ENCODE measurements around the gene TRIL. TPM values are rescaled to one million over a fixed set of nuclear protein-coding genes. Genes with fewer than 3 reads are reported as not detected.

Gene TRIL
- polyA plus RNA-seq, 1 donor from 2014 or later: 1.4 TPM

DNA sequence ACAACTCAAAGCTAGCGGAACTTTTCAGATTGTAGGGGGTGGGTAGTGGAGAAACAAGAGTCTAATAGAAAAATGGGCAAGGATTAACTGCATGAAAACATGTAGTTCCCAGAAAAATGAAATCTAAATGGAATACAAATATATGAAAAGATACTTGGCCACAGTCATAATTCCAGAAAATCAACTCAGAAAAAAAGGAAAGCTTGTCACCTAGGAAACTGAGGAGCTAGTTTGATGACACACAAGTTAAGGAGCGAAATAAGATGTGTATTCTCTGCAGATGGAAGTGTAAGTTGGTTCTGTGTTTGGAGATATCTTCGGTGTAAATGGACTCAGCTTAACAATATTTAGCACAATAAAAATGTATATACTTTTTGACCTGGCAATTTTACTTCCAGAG lies 52.7 kb downstream of the TRIL start:
- Histone ChIP-seq H3F3A (ENCODE audit: insufficient read depth, low read length, poor library complexity, severe bottlenecking) (no peaks in the 10 kb centered on the region), H3K4me2 (ENCODE audit: low read length) (no peak overlapping the region), H3K27ac (ENCODE audit: low read length) (no peak overlapping the region), H3K36me3 (ENCODE audit: insufficient read depth, low read length) (no peaks in the 10 kb centered on the region), H4K20me1 (ENCODE audit: insufficient read depth) (no peaks in the 10 kb centered on the region), H3K79me2 (replicated peaks; ENCODE audit: insufficient read depth, low read length) (no peaks in the 10 kb centered on the region), H2AFZ (ENCODE audit: low read depth, low read length) (no peak overlapping the region), H3K27me3 (ENCODE audit: insufficient read depth, low read depth, low read length) (no peaks in the 10 kb centered on the region), H3K9ac (ENCODE audit: low read length) (no peak overlapping the region), H3K9me3 (ENCODE audit: low read length) (no peaks in the 10 kb centered on the region), H3K4me3 (ENCODE audit: low read length) (no peak overlapping the region), H3K9me2 (ENCODE audit: insufficient read depth, low read length) (no peaks in the 10 kb centered on the region)
- no peak for TF ChIP-seq MXI1 (conservative IDR thresholded peaks at IDR 0.05; ENCODE audit: poor library complexity, severe bottlenecking)
- no peak for TF ChIP-seq EZH2 (IDR thresholded peaks at IDR 0.05; ENCODE audit: borderline replicate concordance, insufficient read depth, low read length, poor library complexity, severe bottlenecking)

DNA sequence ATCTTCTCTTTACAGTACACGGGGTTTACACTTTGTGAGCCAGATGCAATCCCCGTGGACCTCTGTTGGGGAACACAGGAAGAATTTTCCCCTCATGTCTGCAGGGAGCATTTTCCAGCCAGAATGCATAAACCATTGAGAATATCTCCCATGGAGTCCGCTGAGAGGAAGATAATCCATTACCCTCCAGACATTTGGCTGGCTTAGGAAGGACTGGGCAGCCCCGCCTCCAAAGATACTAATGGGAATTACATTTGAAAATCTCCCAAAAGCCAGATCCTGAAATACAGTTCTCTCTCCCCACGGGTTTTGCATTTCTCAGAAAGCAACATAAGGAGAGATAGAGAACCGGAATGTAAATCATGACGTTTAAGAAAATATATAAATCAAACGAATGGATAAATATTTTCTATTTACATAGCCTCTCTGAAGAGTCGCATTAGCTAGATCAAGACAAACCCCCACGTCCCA lies 53.5 kb downstream of the TRIL start:
- Histone ChIP-seq H3K9me2 (ENCODE audit: insufficient read depth, low read length) (no peaks in the 10 kb centered on the region), H3K79me2 (replicated peaks; ENCODE audit: insufficient read depth, low read length) (no peaks in the 10 kb centered on the region), H2AFZ (ENCODE audit: low read depth, low read length) (no peak overlapping the region), H3K9me3 (ENCODE audit: low read length) (no peaks in the 10 kb centered on the region), H3K9ac (ENCODE audit: low read length) (no peak overlapping the region), H3K4me3 (ENCODE audit: low read length) (no peak overlapping the region), H3K4me2 (ENCODE audit: low read length) (no peak overlapping the region), H3K36me3 (ENCODE audit: insufficient read depth, low read length) (no peaks in the 10 kb centered on the region), H3K27me3 (ENCODE audit: insufficient read depth, low read depth, low read length) (no peaks in the 10 kb centered on the region), H3K27ac (ENCODE audit: low read length) (no peak overlapping the region), H3F3A (ENCODE audit: insufficient read depth, low read length, poor library complexity, severe bottlenecking) (no peaks in the 10 kb centered on the region), H4K20me1 (ENCODE audit: insufficient read depth) (no peaks in the 10 kb centered on the region)
- TF ChIP-seq MXI1 (conservative IDR thresholded peaks at IDR 0.05; ENCODE audit: poor library complexity, severe bottlenecking): no peak
- no peak for TF ChIP-seq RAD21 (conservative IDR thresholded peaks at IDR 0.05)
- TF ChIP-seq EZH2 (IDR thresholded peaks at IDR 0.05; ENCODE audit: borderline replicate concordance, insufficient read depth, low read length, poor library complexity, severe bottlenecking): no peak
- TF ChIP-seq, protein P1, sequence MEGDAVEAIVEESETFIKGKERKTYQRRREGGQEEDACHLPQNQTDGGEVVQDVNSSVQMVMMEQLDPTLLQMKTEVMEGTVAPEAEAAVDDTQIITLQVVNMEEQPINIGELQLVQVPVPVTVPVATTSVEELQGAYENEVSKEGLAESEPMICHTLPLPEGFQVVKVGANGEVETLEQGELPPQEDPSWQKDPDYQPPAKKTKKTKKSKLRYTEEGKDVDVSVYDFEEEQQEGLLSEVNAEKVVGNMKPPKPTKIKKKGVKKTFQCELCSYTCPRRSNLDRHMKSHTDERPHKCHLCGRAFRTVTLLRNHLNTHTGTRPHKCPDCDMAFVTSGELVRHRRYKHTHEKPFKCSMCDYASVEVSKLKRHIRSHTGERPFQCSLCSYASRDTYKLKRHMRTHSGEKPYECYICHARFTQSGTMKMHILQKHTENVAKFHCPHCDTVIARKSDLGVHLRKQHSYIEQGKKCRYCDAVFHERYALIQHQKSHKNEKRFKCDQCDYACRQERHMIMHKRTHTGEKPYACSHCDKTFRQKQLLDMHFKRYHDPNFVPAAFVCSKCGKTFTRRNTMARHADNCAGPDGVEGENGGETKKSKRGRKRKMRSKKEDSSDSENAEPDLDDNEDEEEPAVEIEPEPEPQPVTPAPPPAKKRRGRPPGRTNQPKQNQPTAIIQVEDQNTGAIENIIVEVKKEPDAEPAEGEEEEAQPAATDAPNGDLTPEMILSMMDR (IDR thresholded peaks at IDR 0.05; ENCODE audit: poor library complexity, severe bottlenecking): no peak
- no peak for TF ChIP-seq TAF1 (IDR thresholded peaks at IDR 0.05; ENCODE audit: low read depth)
- TF ChIP-seq SMC3 (conservative IDR thresholded peaks at IDR 0.05; ENCODE audit: poor library complexity): no peak
- no peak for TF ChIP-seq POLR2AphosphoS5 (IDR thresholded peaks at IDR 0.05)
- TF ChIP-seq, protein P2, sequence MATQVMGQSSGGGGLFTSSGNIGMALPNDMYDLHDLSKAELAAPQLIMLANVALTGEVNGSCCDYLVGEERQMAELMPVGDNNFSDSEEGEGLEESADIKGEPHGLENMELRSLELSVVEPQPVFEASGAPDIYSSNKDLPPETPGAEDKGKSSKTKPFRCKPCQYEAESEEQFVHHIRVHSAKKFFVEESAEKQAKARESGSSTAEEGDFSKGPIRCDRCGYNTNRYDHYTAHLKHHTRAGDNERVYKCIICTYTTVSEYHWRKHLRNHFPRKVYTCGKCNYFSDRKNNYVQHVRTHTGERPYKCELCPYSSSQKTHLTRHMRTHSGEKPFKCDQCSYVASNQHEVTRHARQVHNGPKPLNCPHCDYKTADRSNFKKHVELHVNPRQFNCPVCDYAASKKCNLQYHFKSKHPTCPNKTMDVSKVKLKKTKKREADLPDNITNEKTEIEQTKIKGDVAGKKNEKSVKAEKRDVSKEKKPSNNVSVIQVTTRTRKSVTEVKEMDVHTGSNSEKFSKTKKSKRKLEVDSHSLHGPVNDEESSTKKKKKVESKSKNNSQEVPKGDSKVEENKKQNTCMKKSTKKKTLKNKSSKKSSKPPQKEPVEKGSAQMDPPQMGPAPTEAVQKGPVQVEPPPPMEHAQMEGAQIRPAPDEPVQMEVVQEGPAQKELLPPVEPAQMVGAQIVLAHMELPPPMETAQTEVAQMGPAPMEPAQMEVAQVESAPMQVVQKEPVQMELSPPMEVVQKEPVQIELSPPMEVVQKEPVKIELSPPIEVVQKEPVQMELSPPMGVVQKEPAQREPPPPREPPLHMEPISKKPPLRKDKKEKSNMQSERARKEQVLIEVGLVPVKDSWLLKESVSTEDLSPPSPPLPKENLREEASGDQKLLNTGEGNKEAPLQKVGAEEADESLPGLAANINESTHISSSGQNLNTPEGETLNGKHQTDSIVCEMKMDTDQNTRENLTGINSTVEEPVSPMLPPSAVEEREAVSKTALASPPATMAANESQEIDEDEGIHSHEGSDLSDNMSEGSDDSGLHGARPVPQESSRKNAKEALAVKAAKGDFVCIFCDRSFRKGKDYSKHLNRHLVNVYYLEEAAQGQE (IDR thresholded peaks at IDR 0.05; ENCODE audit: borderline replicate concordance): no peak

Data from neural cell (in vitro differentiated cells).